Activated effector memory CD4-positive, alpha-beta T cell treated with Interleukin-2 at 50 U/mL for 16 hours (primary cell): Measurements from ENCODE around the gene RBM47.
"Not testable (repeated sequence)": the region's sequence is repeated elsewhere in the genome, so short reads cannot be mapped to it uniquely, and the experiment has no call there.

Experiments used
- DNase-seq: peaks from one replicate; pipeline ENCODE4 v3.0.0-alpha.2; 2020

Gene RBM47

DNA sequence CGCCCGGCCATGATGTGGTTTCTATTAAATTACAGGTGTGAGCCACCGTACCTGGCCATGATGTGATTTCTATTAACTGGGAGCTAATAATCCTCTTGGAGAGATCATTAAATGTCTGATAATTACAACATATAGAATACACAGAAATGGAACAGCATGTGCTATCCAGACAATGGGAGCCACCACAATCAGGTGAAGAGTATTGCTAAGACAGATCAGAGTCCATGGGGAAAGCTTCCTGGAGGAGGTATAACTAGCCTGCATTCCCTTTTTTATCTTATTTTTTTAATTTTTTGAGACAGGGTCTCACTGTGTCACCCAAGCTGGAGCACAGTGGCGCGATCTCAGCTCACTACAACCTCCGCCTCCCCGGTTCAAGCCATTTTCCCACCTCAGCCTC is 147.7 kb downstream of the RBM47 start:
- DNase-seq = no peak

DNA sequence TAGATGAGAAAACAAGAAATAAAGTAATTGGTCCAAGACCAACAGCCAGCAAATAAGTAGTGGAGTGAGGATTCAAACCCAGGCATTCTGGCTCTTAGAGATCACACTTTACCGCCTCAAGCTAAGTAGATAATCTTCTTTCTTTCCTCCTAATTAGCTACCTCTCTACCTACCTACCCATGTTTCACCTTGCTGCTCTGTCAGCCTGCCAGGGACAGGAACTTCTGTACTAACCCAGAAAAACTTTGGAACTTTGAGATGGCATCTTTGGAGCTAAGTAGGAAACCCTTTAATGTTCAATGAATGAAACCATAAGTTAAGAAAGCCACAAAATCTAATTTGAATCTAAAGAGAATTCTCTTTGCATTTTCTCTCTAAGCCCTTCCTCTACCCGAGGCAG is 149.4 kb downstream of the RBM47 start:
- no peak for DNase-seq

DNA sequence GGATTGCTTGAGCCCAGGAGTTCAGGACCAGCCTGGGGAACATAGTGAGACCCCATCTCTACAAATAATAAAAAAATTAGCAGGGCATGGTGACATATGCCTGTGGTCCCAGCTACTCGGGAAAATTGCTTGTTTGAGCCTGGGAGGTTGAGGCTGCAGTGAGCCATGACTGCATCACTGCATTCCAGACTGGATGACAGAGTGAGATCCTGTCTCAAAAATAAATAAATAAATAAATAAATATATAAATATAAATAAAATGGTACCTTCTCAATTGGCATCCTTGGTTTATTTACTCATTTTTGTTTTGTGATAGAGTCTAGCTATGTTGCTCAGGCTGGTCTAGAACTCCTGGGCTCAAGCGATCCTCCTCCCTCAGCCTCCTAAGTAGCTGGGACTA is 150.3 kb downstream of the RBM47 start:
- DNase-seq = no peak

DNA sequence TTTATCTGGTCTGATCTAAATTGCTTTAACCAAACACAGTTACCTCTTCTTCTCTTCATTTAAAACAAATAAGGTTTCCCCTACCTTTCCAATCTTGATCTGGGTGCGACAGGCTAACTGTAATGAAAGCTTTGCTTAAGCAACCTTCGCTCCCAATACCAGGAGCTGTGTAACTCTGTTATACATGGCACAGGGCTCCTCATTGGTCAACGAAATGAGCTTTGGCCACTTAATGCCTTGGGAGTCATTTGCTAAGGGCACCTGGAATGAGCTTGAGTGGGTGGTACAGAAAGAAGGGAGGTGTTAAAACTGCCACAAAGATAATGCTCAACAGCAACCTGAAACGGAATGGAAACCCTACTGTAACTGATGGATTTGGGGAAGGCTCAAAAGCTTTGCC is 154.1 kb downstream of the RBM47 start:
- no peak for DNase-seq

DNA sequence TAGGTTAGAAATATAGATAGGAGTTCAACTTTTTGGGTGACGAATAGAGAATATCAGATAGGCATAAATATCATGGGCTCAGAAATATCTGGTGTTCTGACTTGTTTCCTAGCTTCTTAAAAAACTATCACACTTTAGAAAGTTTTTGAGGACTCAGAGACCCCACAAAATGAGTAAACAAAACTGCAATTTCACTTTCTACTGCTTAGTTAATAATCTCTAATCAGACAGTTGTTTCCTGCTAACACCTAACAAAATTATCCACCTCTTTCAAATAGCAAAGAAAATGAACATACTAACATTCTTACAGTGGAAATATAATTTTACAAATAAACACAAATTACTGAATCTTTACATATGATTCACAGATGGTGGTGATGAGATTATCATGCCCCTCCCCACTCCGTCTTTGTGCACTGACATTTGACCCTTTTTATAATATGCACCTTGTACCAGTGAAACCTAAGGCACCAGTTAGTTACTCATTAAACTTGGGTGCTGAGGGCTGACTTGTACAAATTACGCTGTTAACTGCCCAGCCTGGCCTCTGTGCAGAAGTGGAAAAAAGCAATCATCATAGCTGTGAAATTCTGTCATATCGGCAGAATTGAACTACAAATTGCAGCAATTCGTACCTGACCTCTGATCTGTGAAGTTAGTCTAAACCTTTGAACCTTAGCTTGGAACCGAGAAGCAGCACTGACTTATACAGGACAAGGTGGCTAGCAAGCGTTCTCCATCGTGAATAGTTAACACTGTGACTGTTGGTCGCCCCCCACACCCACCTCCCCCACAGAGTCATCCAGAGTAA is 155.9 kb downstream of the RBM47 start:
- no peak for DNase-seq

DNA sequence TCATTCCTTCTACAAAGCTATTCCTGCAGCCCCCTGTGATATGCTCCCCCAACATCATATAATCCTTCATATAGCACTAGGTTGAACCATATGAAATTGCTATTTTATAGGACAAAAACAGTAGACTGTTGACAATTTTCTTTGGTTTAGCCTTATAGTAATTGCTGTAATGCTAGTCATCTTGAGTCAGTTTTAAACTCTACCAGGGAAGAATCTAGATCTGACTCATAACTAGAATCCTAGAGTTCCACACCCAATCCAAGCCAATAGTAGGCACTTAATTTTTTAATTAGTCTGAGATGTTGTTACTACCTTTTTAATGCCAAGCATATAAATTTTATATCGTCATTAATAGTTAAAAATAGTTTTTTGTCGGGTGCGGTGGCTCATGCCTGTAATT is 157.7 kb downstream of the RBM47 start:
- DNase-seq = no peak

DNA sequence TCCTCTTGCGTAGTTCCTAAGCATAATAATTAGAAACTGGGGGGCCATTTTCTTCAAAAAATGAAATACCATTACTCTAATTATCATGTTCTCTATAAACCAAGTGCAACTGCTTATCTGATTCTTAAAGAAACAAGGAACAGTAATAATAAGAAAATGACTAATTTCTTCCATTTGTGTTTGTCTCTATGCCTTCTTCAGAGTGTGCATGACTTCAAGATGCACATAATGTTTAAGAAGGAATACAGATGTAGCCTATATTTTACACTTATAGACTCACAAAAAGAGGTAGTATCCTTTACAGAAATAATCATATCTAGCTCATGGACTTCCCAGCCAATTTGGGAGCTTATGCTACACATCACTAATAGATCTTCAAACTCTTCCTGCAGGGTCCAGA is 162.9 kb downstream of the RBM47 start:
- DNase-seq = no peak

DNA sequence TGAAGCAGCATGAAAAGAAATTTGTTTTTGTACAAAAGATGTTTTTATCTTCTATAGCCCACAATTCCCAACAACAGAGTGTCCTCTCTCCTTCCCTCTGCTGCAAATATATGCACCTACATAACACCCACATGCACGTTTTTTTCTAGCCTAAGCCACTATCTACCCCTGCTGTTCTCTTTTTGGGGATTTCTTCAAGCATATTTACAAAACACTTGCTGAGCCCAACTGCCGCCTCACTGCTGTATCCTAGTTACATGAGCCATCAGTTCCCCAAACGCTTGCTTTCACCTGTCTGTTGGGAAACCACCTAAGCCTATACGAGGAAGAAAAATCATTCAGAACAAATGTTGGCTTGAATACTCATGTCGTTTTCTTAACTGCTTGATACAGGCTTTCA is 167.3 kb downstream of the RBM47 start:
- no peak for DNase-seq

DNA sequence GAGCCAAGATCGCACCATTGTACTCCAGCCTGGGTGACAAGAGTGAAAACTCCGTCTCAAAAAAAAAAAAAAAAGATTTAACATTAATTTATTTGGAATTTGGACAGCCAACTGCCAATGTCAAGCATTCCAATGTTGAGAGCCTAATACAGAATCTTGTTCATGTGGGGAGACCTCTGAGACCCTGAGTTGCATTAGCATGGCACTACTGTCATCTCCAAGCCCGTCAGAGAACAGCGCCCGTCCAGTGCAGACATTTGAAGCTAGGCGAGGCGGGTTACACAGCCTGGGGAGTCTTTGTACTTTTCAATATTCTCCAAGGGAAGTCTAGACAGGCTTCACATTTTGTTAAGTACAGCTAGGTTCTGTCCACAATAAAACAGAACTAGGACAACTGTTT is 167.8 kb downstream of the RBM47 start:
- DNase-seq = no peak

DNA sequence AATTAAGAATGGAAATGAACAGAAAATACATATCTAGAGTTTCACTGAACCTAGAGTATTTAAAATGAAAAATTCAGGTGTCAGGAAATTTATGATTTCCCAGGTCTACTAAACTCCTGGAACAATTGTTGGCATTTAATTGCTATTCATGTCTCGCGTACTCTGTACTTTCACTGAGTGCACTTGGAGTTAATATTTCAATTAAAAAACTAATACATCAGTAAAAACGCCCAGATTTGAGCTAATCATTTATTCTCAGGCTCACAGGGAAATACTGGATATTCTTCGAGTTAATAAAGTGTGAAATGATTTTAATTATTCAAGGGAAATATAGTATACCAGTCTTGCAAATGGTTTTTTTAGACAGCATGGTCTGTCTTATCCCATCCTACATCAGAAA is 168.6 kb downstream of the RBM47 start:
- DNase-seq = no peak

DNA sequence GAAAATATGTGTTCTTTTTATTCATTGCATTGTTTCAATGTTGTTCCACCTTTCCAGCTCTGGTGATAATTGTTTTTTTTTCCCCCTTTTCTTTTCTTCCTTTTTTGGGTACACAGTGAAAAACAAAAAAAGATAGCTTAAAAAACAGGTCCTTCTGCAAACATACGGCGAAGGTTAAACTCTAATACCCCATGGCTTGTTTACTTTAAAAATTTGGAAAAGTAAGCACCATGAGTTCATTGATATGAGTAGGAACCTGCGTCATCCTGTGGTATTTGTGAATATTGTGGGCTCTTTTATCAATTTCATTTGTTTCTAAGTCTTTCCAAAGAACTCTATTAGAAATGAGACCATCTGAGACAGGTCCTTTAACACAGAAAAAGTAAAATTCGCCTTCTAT is 171.0 kb downstream of the RBM47 start:
- no peak for DNase-seq

DNA sequence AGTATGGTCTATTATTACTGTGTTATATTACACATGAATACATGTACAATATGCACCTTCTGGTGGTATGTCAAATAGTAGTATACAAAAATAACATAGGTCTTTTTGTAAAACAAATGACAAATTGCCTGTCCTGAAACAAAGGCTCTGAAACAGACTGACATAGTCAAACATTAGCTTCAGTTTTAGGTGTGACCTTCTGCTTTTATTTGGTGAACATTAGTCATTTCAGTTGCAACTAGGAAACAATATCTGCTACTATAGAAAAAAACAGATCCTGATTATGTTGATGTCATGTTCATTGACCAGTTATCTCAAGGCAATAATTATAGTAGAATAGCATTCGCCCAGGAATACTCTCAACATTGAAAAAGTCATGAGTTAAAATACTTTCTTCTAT is 171.6 kb downstream of the RBM47 start:
- DNase-seq = no peak

DNA sequence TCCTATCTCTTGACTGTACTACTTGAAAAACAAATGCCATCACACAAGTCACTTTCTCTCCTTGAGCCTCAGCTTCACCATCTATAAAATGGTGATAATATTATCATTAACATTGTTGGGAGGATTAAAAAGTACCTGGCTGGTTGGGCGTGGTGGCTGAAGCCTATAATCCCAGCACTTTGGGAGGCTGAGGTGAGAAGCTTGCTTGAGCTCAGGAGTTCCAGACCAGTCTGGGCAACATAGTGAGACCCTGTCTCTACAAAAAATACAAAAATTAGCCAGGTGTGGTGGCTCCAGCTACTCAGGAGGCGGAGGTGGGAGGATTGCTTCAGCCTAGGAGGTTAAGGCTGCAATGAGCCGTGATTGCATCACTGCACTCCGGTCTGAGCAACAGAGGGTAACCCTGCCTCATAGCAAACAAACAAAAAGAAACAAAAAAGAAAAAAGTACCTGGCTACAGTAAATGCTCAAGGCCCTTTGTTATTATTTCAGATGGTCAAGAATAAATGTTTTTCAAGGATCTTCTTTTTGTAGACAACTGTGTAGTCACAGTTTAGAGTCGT is 174.2 kb downstream of the RBM47 start:
- DNase-seq = no peak

DNA sequence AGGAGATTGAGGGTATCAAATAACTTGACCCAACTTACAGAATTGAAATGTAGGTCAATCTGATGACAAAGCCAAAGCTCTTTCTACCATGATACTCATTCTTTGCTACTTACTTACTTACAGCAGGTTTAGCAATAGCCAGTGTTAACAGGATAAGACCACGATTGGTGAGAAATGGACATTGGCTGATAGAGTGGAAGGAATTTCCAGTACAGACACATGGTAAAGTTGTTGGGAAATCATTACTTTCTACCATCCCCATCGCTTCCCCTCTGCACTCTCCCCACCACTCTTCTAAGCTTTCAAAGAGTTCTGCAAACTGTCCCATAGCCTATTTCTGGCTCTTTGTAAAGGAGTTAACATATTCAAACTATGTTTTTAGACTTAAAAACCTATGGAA is 174.8 kb downstream of the RBM47 start:
- DNase-seq = no peak

DNA sequence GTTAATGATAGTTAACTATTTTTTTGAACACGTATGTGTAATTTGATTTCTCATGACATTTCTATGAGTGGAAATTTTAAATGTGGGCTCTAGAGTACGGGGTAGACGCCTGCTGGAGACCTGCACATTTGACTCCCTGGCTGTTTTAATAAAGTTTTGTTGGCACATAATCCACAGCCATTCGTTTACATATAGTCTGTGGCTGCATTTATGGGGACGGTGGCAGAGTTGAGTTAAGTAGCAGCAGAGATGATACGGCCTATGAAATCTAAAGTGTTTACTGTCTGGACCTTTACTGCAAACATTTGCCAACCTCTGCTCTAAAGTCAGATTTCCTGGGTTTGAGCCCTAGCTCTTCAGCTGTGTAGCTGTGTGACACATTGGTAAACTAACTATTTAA is 175.8 kb downstream of the RBM47 start:
- no peak for DNase-seq

DNA sequence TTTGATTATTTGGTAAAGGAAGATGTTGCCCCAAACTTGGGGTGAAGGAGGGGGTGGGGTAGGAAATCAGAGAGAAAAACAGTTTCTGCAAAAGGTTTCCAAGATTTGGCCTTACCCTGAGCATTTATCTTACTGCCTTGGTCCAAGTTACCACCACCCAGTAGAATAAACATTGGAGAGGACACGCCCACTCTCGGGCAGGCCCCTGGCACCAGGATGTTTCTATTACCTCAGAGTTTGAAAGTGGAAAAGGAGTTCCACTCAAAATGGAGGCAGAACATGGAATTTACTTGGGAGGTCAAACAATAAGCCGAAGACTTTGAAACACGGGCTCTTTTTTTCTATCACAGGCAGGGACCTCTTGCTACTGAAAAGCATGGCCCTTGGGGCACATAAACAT is 180.8 kb downstream of the RBM47 start:
- no peak for DNase-seq

DNA sequence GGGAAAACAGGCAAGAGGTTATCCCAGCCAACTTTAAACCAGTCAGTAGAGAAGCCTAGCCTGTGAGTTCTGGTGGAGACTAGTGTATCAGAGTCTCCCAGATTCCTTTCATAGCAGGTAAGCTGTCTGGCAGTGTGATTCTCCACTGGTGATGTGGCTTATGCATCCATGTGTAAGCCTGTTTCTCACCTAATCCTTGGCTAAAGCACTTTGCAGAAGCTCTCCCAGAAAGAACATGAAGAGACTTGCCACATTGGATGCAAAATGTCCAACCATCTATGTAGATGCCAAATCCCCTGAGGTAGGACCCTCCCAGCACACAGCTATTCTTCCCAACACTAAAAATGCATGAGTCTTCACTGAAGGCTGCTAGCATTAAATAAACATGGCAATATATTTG is 182.8 kb downstream of the RBM47 start:
- no peak for DNase-seq

DNA sequence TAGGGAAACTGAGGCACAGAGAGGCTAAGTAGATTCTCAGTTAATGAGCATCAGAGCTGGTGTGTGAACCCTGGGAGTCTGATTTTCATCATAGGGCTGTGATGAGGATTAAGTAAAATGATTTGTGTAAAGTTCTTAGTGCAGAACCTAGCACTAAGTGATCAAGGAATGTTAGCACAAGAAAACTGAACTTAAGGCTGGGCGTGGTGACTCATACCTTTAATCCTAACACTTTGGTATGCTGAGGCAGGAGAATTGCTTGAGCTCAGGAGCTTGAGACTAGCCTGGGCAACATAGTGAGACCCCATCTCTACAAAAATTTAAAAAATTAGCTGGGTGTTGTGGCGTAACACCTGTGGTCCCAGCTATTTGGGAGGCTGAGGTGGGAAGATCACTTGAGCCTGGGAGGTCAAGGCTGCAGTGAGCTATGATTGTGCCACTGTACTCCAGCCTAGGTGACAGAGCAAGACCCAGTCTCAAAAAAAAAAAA is 183.4 kb downstream of the RBM47 start:
- DNase-seq = not testable (repeated sequence)

DNA sequence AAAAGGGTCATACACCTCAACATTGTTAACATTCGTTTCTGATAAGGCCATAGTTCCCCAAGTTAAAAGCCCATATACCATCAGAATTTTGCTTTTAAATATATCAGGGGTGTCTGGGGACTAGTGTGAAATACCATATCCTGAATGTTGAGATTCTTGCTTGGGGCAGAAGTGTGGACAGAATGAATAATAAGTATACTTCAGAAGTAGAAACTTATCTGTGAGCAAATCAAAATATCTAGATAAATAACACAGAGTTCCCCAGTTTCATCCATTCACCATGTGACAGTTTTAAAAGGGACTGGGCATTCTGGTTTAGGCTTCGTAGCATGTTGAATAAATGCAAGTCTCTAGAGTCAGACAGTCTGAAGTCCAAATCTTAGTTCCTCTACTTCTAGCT is 184.0 kb downstream of the RBM47 start:
- no peak for DNase-seq

DNA sequence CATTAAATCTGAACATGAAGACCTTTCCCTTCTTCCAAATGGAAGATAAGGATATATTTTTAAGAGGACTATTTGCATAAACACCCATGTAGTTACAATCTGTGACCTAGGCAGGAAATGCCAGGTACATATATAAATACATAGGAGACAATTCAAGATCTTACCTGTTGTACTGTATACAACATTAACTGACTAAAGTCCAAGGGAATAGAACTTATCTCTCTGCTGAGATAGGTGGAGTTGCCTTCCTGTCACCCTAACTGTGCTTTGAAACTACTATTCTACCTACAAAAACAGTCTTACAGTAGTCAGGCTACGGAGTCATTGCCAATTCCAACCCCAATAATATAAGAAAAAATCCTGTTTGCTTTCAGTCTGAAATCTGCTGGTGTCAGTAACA is 188.2 kb downstream of the RBM47 start:
- no peak for DNase-seq

DNA sequence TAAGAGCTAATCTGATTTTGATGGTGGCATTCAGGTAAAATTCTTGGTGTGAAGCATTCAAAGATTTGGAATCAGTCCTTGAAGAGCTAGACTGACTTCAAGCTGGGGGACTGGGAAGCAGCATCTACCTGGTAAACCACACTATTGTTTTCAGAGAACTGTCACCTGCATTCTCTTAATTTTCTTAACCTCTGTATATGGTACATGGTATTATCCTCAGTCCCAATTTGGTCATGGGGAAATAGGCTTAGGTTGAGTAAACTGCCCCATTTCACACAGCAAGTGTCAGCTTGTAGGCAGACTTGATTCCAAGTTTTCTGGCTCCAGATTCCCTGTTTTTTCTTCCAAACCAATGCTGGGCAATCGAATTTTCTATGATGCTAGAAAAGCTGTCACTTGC is 190.1 kb downstream of the RBM47 start:
- no peak for DNase-seq

DNA sequence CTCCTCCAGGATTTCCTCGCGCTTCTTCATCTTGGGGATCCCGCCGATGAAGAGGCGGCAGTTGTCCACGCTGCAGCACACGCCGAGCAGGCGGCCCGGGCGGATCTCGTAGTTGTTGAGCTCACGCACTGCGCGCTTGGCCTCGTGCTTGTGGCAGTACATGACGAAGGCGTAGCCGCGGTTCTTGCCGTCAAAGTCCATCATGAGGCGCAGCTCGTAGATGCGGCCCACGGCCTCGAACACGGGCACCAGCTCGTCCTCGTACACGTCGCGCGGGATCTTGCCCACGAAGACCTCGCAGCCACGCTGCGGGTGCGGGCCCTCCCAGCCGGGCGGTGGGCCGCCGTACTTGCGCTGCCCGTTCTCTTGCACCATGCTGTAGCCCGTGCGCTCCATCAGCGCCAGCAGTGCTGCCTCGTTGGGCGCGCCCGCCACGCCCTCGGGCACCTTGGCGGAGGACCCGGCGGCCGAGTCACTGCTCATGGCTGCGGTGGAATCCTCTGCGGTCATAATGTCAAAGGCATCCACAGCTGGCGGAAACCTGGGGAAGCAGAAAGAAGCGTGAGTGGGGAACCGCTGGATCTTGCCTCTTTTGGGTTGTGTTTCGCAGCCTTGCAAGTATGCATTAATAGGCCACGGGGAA is 191.2 kb downstream of the RBM47 start:
- no peak for DNase-seq

DNA sequence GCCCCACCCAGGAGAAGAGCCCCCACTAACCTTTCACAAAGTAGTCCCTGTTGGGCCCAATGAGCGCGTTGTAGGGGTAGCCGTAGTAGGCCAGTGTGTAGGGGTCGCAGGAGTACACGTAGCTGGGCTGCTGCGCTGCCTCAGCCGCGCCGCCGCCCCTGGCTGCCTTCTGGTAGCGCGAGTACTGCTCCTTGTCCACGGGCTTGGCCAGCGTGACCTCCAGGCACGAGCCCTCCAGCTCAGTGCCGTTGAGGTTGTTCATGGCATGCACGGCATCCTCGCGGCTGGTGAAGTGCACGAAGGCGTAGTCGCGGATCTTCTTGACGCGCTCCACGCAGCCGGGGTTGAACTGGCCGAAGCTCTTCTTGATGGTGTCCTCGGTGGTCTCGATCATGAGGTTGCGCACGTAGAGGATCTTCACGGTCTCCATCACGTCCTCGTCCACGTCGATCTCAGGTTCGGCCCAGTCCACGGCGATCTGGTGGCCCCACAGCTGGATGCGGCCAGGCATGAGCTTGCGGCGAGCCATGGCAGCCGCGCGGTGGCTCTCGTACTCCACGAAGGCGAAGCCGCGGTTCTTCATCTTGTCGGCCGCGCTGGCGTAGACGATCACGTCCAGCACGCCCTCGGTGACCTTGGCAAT is 191.8 kb downstream of the RBM47 start:
- DNase-seq = no peak

DNA sequence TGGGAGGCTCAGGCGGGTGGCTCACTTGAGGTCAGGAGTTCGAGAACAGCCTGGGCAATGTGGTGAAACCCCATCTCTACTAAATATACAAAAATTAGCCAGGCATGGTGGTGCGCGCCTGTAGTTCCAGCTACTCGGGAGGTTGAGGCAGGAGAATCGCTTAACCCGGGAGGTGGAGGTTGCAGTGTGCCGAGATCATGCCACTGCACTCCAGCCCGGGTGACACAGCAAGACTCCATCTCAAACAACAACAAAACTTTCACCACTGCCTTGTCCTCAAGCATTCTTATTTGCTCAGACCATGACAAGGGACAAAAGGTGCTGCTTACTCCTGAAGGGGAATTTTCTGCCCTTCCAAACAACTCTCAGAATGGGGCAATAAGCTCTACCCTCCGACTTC is 194.4 kb downstream of the RBM47 start:
- DNase-seq = not testable (repeated sequence)
